ENCODE measurements around the gene SLC43A2. TPM values are rescaled to one million over a fixed set of nuclear protein-coding genes. Genes with fewer than 3 reads are reported as not detected.

The SLC43A2 gene
- total and polyA plus RNA-seq, 2 donors from 2014 or later: 48.9 to 60.4 TPM

GRCh38 chr17:1601571-1601970 is 27.1 kb downstream of the SLC43A2 start:
- intact Hi-C loops (cut with DNase I): no loop called here
- Histone ChIP-seq H3K36me3 (ENCODE audit: control insufficient read depth in 2 of 3, insufficient read depth in 3 of 3, low read length in 3 of 3) (peaks cover 0 to 8% (median 5%) of the 10 kb centered on the region in 3 donors), H3K4me3 (ENCODE audit: low read length in 3 of 3) (no peak overlapping the region), H3K4me1 (ENCODE audit: control insufficient read depth in 2 of 3, insufficient read depth in 2 of 3, low read depth in 1 of 3, low read length in 3 of 3) (peaks cover 0 to 22% (median 19%) of the 10 kb centered on the region in 3 donors), H3K27me3 (ENCODE audit: control insufficient read depth, insufficient read depth, low read length) (no peaks in the 10 kb centered on the region), H3K27ac (ENCODE audit: low read depth in 2 of 2, low read length in 2 of 2) (no peak overlapping the region), H3K9me3 (ENCODE audit: control insufficient read depth in 2 of 3, insufficient read depth in 1 of 3, low read length in 3 of 3) (no peaks in the 10 kb centered on the region), H3K9ac (ENCODE audit: low read length in 3 of 3) (no peak overlapping the region)
- FAIRE-seq (no peak), DNase-seq (no peak)
- TF ChIP-seq, protein P1, sequence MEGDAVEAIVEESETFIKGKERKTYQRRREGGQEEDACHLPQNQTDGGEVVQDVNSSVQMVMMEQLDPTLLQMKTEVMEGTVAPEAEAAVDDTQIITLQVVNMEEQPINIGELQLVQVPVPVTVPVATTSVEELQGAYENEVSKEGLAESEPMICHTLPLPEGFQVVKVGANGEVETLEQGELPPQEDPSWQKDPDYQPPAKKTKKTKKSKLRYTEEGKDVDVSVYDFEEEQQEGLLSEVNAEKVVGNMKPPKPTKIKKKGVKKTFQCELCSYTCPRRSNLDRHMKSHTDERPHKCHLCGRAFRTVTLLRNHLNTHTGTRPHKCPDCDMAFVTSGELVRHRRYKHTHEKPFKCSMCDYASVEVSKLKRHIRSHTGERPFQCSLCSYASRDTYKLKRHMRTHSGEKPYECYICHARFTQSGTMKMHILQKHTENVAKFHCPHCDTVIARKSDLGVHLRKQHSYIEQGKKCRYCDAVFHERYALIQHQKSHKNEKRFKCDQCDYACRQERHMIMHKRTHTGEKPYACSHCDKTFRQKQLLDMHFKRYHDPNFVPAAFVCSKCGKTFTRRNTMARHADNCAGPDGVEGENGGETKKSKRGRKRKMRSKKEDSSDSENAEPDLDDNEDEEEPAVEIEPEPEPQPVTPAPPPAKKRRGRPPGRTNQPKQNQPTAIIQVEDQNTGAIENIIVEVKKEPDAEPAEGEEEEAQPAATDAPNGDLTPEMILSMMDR (IDR thresholded peaks at IDR 0.05; ENCODE audit: borderline replicate concordance, extremely low read depth, insufficient read depth): no peak

- intact Hi-C loops (cut with DNase I): no loop called here
- Histone ChIP-seq H3K27me3 (ENCODE audit: control insufficient read depth, insufficient read depth, low read length) (no peaks in the 10 kb centered on the region), H3K27ac (ENCODE audit: low read depth in 2 of 2, low read length in 2 of 2) (no peak overlapping the region), H3K4me1 (ENCODE audit: control insufficient read depth in 2 of 3, insufficient read depth in 2 of 3, low read depth in 1 of 3, low read length in 3 of 3) (peaks cover 0 to under 1% (median 0%) of the 10 kb centered on the region in 3 donors), H3K36me3 (ENCODE audit: control insufficient read depth in 2 of 3, insufficient read depth in 3 of 3, low read length in 3 of 3) (peaks cover 0 to 8% (median 5%) of the 10 kb centered on the region in 3 donors), H3K9ac (ENCODE audit: low read length in 3 of 3) (no peak overlapping the region), H3K4me3 (ENCODE audit: low read length in 3 of 3) (no peak overlapping the region), H3K9me3 (ENCODE audit: control insufficient read depth in 2 of 3, insufficient read depth in 1 of 3, low read length in 3 of 3) (no peaks in the 10 kb centered on the region)
- TF ChIP-seq, protein P1 (IDR thresholded peaks at IDR 0.05; ENCODE audit: borderline replicate concordance, extremely low read depth, insufficient read depth): no peak
- no peak for DNase-seq
- no peak for FAIRE-seq
These were observed 30.1 kb downstream of the SLC43A2 start for GRCh38 chr17:1598399-1599095.

GRCh38 chr17:1597861-1598342 is 30.7 kb downstream of the SLC43A2 start:
- FAIRE-seq (no peak), DNase-seq (no peak)
- Histone ChIP-seq H3K4me1 (ENCODE audit: control insufficient read depth in 2 of 3, insufficient read depth in 2 of 3, low read depth in 1 of 3, low read length in 3 of 3) (no peaks in the 10 kb centered on the region), H3K27me3 (ENCODE audit: control insufficient read depth, insufficient read depth, low read length) (no peaks in the 10 kb centered on the region), H3K36me3 (ENCODE audit: control insufficient read depth in 2 of 3, insufficient read depth in 3 of 3, low read length in 3 of 3) (peaks cover 0 to 8% (median 7%) of the 10 kb centered on the region in 3 donors), H3K27ac (ENCODE audit: low read depth in 2 of 2, low read length in 2 of 2) (no peak overlapping the region), H3K4me3 (ENCODE audit: low read length in 3 of 3) (no peak overlapping the region), H3K9ac (ENCODE audit: low read length in 3 of 3) (no peak overlapping the region), H3K9me3 (ENCODE audit: control insufficient read depth in 2 of 3, insufficient read depth in 1 of 3, low read length in 3 of 3) (no peaks in the 10 kb centered on the region)
- TF ChIP-seq, protein P1 (IDR thresholded peaks at IDR 0.05; ENCODE audit: borderline replicate concordance, extremely low read depth, insufficient read depth): no peak
- intact Hi-C loops (cut with DNase I): no loop called here

Data from kidney (tissue), 14 donors.